Vagina (tissue), 2 donors: ENCODE results near the gene USP20. TPM values are rescaled to one million over a fixed set of nuclear protein-coding genes. Genes with fewer than 3 reads are reported as not detected.

ENCODE experiments used
- DNase-seq, 2 donors: peaks; one replicate each; pipeline ENCODE4 v3.0.0-alpha.2; 2017; ENCODE audit errors: extremely low spot score in 2 of 2
- H3K27ac ChIP-seq: fragments of 200-600 bp; sonication (generic); one replicate; pipeline ENCODE4 v1.5.1; 2019
- H3K27me3 ChIP-seq: fragments of 200-600 bp; sonication (generic); one replicate; pipeline ENCODE4 v1.5.1; 2019
- H3K36me3 ChIP-seq, 2 donors: fragments of 200-600 bp; sonication (generic); one replicate each; pipeline ENCODE4 v1.5.1; 2017 to 2019
- H3K4me1 ChIP-seq: fragments of 200-600 bp; sonication (generic); one replicate; pipeline ENCODE4 v1.5.1; 2019
- H3K4me3 ChIP-seq, 2 donors: fragments of 200-600 bp; sonication (generic); 1 replicate in 1 of 2; 2 replicates in 1 of 2; pipeline ENCODE4 v1.5.1; 2016 to 2019
- H3K9me3 ChIP-seq: fragments of 200-600 bp; sonication (generic); one replicate; pipeline ENCODE4 v1.5.1; 2019
- POLR2A ChIP-seq, 2 donors: fragments of 450-650 bp; IDR thresholded peaks; one replicate each; pipeline ENCODE4 v1.6.1; 2017; ENCODE audit warnings: antibody characterized with exemption in 2 of 2, mild to moderate bottlenecking in 2 of 2, moderate library complexity in 2 of 2
- POLR2AphosphoS5 ChIP-seq, 2 donors: sonication (generic); formaldehyde crosslinking; IDR thresholded peaks; one replicate each; pipeline ENCODE4 v1.9.0; 2017; ENCODE audit warnings: antibody characterized with exemption in 2 of 2, mild to moderate bottlenecking in 2 of 2, low read depth in 1 of 2; ENCODE audit not compliant: insufficient read depth in 1 of 2
- intact Hi-C: fragments of 100-400 bp; cut with DNase I; formaldehyde crosslinking; loops from one replicate; pipeline ENCODE4 v1.15.1; 2023
- total RNA-seq: library from RNA; depleted of rRNA; stranded (reverse); fragments of >200 nt; gene quantifications from one replicate; pipeline ENCODE4 v1.2.3, GENCODE V29; 2016
- TF ChIP-seq, protein P1 (sequence below), 3 experiments: fragments of 450-650 bp in 2 of 3; fragments of 200-600 bp in 1 of 3; sonication (generic) in 1 of 3; IDR thresholded peaks; one replicate each; pipeline ENCODE4 v1.5.1; 2017 to 2019; ENCODE audit warnings: antibody characterized with exemption in 3 of 3, mild to moderate bottlenecking in 2 of 3, moderate library complexity in 2 of 3

Gene USP20
- total RNA-seq, 1 donor from 2014 or later = 29.5 TPM

DNA sequence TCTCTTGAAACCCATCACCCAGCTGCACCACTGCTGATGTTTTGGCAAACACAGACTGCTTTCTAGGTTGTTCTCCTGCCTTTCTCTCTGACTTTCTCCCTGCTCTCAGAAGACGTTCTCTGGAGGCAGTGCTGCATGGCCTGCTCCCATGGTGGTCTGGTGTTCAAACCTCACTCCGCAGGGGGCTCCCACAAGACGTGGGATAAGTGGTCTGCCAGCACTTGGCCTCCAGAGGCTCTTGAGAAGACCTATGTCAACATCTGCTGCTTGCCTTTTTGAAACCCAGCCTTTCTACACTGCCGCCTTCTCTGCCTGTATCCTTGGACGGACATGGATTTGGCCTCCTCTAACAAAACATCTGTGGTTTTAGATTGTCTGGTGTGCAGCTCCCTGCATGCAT lies 16.6 kb downstream of the USP20 start:
- H3K9me3 ChIP-seq = no peaks in the 10 kb centered on the region
- DNase-seq = no peak
- H3K27ac ChIP-seq = no peak overlapping the region
- intact Hi-C loops = no loop called here
- TF ChIP-seq, protein P1, sequence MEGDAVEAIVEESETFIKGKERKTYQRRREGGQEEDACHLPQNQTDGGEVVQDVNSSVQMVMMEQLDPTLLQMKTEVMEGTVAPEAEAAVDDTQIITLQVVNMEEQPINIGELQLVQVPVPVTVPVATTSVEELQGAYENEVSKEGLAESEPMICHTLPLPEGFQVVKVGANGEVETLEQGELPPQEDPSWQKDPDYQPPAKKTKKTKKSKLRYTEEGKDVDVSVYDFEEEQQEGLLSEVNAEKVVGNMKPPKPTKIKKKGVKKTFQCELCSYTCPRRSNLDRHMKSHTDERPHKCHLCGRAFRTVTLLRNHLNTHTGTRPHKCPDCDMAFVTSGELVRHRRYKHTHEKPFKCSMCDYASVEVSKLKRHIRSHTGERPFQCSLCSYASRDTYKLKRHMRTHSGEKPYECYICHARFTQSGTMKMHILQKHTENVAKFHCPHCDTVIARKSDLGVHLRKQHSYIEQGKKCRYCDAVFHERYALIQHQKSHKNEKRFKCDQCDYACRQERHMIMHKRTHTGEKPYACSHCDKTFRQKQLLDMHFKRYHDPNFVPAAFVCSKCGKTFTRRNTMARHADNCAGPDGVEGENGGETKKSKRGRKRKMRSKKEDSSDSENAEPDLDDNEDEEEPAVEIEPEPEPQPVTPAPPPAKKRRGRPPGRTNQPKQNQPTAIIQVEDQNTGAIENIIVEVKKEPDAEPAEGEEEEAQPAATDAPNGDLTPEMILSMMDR (IDR thresholded peaks at IDR 0.05) = no peak
- no peak for TF ChIP-seq POLR2A (IDR thresholded peaks at IDR 0.05)
- no peak for TF ChIP-seq POLR2AphosphoS5 (IDR thresholded peaks at IDR 0.05; ENCODE audit: insufficient read depth in 1 of 2, low read depth in 1 of 2)
- peaks cover 16% of the 10 kb centered on the region for H3K4me1 ChIP-seq
- no peak overlapping the region for H3K4me3 ChIP-seq
- H3K27me3 ChIP-seq = no peaks in the 10 kb centered on the region
- peaks cover 0 to 21% of the 10 kb centered on the region in 2 donors for H3K36me3 ChIP-seq

DNA sequence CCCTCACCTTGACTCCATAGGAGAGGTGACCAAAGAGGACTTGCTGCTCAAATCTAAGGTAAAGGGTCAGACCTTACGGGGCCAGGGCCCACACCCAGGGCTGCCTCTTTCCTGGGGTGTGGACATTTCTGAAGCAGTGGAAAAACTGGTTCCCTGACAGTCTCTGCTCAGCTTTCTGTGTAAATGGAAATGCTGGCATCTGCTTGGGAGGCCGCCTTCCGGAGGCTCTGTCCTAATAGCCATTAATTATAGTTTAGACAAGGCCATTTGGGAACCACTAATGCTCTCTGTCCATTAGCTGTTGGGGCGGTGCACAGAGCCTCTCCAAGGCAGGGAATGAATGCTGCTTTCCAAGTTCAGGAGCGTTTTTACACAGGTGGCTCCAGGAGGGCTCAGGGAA lies 17.3 kb downstream of the USP20 start:
- intact Hi-C loops = no loop called here
- H3K27me3 ChIP-seq = no peaks in the 10 kb centered on the region
- no peak overlapping the region for H3K27ac ChIP-seq
- TF ChIP-seq, protein P1 (IDR thresholded peaks at IDR 0.05) = no peak
- TF ChIP-seq POLR2A (IDR thresholded peaks at IDR 0.05) (no peak), POLR2AphosphoS5 (IDR thresholded peaks at IDR 0.05; ENCODE audit: insufficient read depth in 1 of 2, low read depth in 1 of 2) (peak in 1 of 2 donors; percentile 19)
- DNase-seq = no peak
- H3K9me3 ChIP-seq = no peaks in the 10 kb centered on the region
- peaks cover 8% of the 10 kb centered on the region for H3K4me1 ChIP-seq
- peaks cover 0 to 27% of the 10 kb centered on the region in 2 donors for H3K36me3 ChIP-seq
- no peak overlapping the region for H3K4me3 ChIP-seq

DNA sequence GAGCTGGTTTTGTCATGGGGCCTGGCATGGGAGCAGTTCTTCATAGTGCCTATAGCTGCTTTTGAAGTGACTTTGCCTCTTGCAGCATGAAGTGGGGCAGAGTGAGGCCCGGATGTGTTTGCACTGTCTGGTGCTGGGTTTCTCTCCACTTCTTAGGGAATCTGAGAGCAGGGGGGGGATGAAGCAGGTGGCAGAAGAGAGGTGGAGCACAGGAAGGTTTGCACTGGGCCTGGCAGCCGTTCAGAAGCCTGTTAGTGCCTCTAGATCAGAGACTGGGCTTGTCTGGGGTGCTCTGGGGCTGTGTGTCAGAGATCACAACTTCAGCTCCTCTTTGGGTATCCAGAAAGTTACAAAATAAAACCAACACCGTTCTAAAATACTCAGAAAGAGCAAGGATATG lies 18.4 kb downstream of the USP20 start:
- Histone ChIP-seq H3K4me3 (no peak overlapping the region), H3K4me1 (no peaks in the 10 kb centered on the region), H3K9me3 (no peaks in the 10 kb centered on the region), H3K27me3 (no peaks in the 10 kb centered on the region), H3K27ac (no peak overlapping the region), H3K36me3 (peaks cover 0 to 36% of the 10 kb centered on the region in 2 donors)
- TF ChIP-seq POLR2A (IDR thresholded peaks at IDR 0.05) = no peak
- TF ChIP-seq POLR2AphosphoS5 (IDR thresholded peaks at IDR 0.05; ENCODE audit: insufficient read depth in 1 of 2, low read depth in 1 of 2) = no peak
- TF ChIP-seq, protein P1 (IDR thresholded peaks at IDR 0.05) = no peak
- no peak for DNase-seq
- intact Hi-C loops = no loop called here

- TF ChIP-seq, protein P1 (IDR thresholded peaks at IDR 0.05) = no peak
- TF ChIP-seq POLR2AphosphoS5 (IDR thresholded peaks at IDR 0.05; ENCODE audit: insufficient read depth in 1 of 2, low read depth in 1 of 2) (no peak), POLR2A (IDR thresholded peaks at IDR 0.05) (no peak)
- Histone ChIP-seq H3K4me1 (no peaks in the 10 kb centered on the region), H3K4me3 (no peak overlapping the region), H3K27ac (no peak overlapping the region), H3K36me3 (peaks cover 0 to 40% of the 10 kb centered on the region in 2 donors), H3K9me3 (no peaks in the 10 kb centered on the region), H3K27me3 (no peaks in the 10 kb centered on the region)
- intact Hi-C loops = no loop called here
- DNase-seq = no peak
These were observed 19.4 kb downstream of the USP20 start for GRCh38 chr9:129854588-129855110.

DNA sequence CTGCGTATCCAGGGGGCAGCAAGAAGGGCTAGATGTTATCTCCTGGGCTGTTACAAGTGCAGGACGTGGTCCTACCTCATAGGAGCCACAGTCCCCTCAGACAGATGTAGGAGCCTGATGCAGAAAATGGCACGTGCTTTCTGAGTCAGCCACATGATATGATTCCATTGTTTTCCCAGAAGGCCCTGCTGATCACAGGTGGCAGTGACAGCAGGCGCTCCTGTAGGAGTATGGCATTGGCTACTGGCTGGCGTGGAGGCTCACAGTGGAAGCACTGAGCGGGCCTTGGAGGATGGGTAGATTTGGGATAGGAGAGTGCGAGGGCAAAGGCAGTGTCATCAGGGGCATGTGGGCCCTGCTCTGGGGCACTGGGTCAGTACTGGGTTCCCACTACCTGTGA lies 21.9 kb downstream of the USP20 start:
- intact Hi-C loops = no loop called here
- no peak for DNase-seq
- H3K27ac ChIP-seq = no peak overlapping the region
- no peaks in the 10 kb centered on the region for H3K27me3 ChIP-seq
- H3K4me3 ChIP-seq = no peak overlapping the region
- H3K4me1 ChIP-seq = no peaks in the 10 kb centered on the region
- TF ChIP-seq POLR2AphosphoS5 (IDR thresholded peaks at IDR 0.05; ENCODE audit: insufficient read depth in 1 of 2, low read depth in 1 of 2) = no peak
- no peak for TF ChIP-seq POLR2A (IDR thresholded peaks at IDR 0.05)
- TF ChIP-seq, protein P1 (IDR thresholded peaks at IDR 0.05) = no peak
- peaks cover 0 to 52% of the 10 kb centered on the region in 2 donors for H3K36me3 ChIP-seq
- no peaks in the 10 kb centered on the region for H3K9me3 ChIP-seq
